Activated CD8-positive, alpha-beta memory T cell treated with anti-CD3 and anti-CD28 coated beads for 24 hours (primary cell): ENCODE measurements around the gene AICDA.

Experiments
- DNase-seq: peaks from one replicate; pipeline ENCODE4 v3.0.0-alpha.2; 2020

Gene AICDA

DNA sequence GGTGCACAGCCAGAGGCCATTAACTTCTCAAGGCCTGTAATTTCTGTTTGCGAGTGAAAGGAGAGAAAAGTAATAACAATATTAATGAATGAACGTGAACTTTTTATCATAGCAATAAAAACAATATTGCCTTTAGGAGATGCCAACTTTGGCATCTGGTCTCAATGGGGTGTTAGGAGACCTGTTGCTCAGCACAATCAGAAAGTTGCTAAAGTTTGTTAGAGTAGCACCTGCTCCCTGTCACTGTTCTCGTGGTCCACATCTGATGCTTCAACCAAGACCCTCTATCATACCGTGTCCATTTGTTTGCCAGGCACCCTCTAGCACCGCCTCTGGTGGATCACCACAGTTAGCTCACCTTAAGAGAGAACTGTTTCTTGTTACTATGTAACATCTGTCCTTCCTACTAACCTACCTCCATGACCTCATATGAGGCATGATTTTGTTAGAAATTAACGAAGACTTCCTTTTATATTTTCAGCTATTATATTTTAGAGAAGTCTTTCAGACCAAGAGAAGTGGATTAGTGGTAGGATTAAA lies 59.5 kb downstream of the AICDA start:
- DNase-seq, result no peak
